ENCODE results near the gene MPRIP.
A peak's percentile ranks its signal among the peaks of the same experiment; 100 is the strongest.

Gene MPRIP

GRCh38 chr17:17018021-17018441, 24.2 kb upstream of the MPRIP start:
- POLR2A ChIA-PET: no interaction called here

GRCh38 chr17:17018612-17019429, 23.4 kb upstream of the MPRIP start:
- CTCF ChIA-PET: interaction anchor here (0.8 to 4.0 kb wide), 3 partner anchors 16 to 294 kb away, joined by 4 to 15 read pairs (median 8); no protein-coding TSS in a partner anchor
- DNase-seq (ENCODE audit: extremely low spot score): no peak
- TF ChIP-seq CTCF (IDR thresholded peaks at IDR 0.05; ENCODE audit: control extremely low read depth, extremely low read depth, low read depth, missing control alignments): no peak
- POLR2A ChIA-PET: no interaction called here

More at GRCh38 chr17:17018021-17018441, 24.2 kb upstream of the MPRIP start:
- no peak for TF ChIP-seq CTCF (IDR thresholded peaks at IDR 0.05; ENCODE audit: control extremely low read depth, extremely low read depth, low read depth, missing control alignments)
- peak; percentile 27 for DNase-seq (ENCODE audit: extremely low spot score)
- CTCF ChIA-PET: interaction anchor here (2.0 to 4.0 kb wide), 3 partner anchors 17 to 26 kb away, joined by 8 to 15 read pairs (median 13); no protein-coding TSS in a partner anchor

GRCh38 chr17:17019430-17019762, 22.9 kb upstream of the MPRIP start:
- ChIA-PET CTCF (interaction anchor here (0.8 to 1.8 kb wide), 2 partner anchors 28 to 293 kb away, joined by 4 to 5 read pairs; no protein-coding TSS in a partner anchor), POLR2A (no interaction called here)
- DNase-seq (ENCODE audit: extremely low spot score): no peak
- TF ChIP-seq CTCF (IDR thresholded peaks at IDR 0.05; ENCODE audit: control extremely low read depth, extremely low read depth, low read depth, missing control alignments): no peak

GRCh38 chr17:17019891-17020456, 22.3 kb upstream of the MPRIP start:
- no peak for TF ChIP-seq CTCF (IDR thresholded peaks at IDR 0.05; ENCODE audit: control extremely low read depth, extremely low read depth, low read depth, missing control alignments)
- no peak for DNase-seq (ENCODE audit: extremely low spot score)
- CTCF ChIA-PET: interaction anchor here (1.8 kb wide), 1 partner anchor 28 kb away, joined by 5 read pairs; no protein-coding TSS in a partner anchor
- POLR2A ChIA-PET: no interaction called here

- ChIA-PET CTCF (interaction anchor here (1.8 kb wide), 1 partner anchor 29 kb away, joined by 5 read pairs; no protein-coding TSS in a partner anchor), POLR2A (no interaction called here)
- no peak for DNase-seq (ENCODE audit: extremely low spot score)
- TF ChIP-seq CTCF (IDR thresholded peaks at IDR 0.05; ENCODE audit: control extremely low read depth, extremely low read depth, low read depth, missing control alignments): no peak
These were observed 21.4 kb upstream of the MPRIP start for GRCh38 chr17:17020821-17021193.

- DNase-seq (ENCODE audit: extremely low spot score): no peak
- CTCF ChIA-PET: interaction anchor here (1.8 kb wide), 1 partner anchor 30 kb away, joined by 5 read pairs; no protein-coding TSS in a partner anchor
- no peak for TF ChIP-seq CTCF (IDR thresholded peaks at IDR 0.05; ENCODE audit: control extremely low read depth, extremely low read depth, low read depth, missing control alignments)
- POLR2A ChIA-PET: interaction anchor here (0.6 kb wide), 1 partner anchor 104 kb away, joined by 4 read pairs; no protein-coding TSS in a partner anchor
These were observed 20.9 kb upstream of the MPRIP start for GRCh38 chr17:17021194-17021863.
